ACC112 (cell line): Measurements from ENCODE around the gene ITGA3.
"Not testable (repeated sequence)": the region's sequence is repeated elsewhere in the genome, so short reads cannot be mapped to it uniquely, and the experiment has no call there.

Experiments
- H2AFZ ChIP-seq: fragments of 200-600 bp; sonication (generic); one replicate; pipeline ENCODE4 v1.6.0; 2017; ENCODE audit warnings: antibody characterized with exemption, low read length; ENCODE audit not compliant: unreplicated experiment
- H3K27ac ChIP-seq: fragments of 200-600 bp; sonication (generic); 2 replicates; pipeline ENCODE4 v1.5.1; 2014; ENCODE audit warnings: low read depth, mild to moderate bottlenecking, antibody characterized with exemption, low read length, moderate library complexity
- H3K27me3 ChIP-seq: fragments of 200-600 bp; sonication (generic); 2 replicates; pipeline ENCODE4 v1.6.1; 2014; ENCODE audit warnings: mild to moderate bottlenecking, antibody characterized with exemption, low read length, moderate library complexity, mixed read lengths; ENCODE audit not compliant: insufficient read depth
- H3K36me3 ChIP-seq: fragments of 200-600 bp; sonication (generic); 2 replicates; pipeline ENCODE4 v1.6.1; 2016; ENCODE audit warnings: mild to moderate bottlenecking, antibody characterized with exemption, low read length, moderate library complexity, mixed read lengths; ENCODE audit not compliant: insufficient read depth
- H3K4me1 ChIP-seq: fragments of 200-600 bp; sonication (generic); one replicate; pipeline ENCODE4 v1.6.1; 2016; ENCODE audit warnings: low read length, mixed read lengths; ENCODE audit not compliant: insufficient read depth, unreplicated experiment, control insufficient read depth
- H3K4me3 ChIP-seq: fragments of 200-600 bp; sonication (generic); 2 replicates; pipeline ENCODE4 v1.5.1; 2014; ENCODE audit warnings: mild to moderate bottlenecking, low read depth, low read length
- H3K79me2 ChIP-seq: fragments of 200-600 bp; sonication (generic); one replicate; pipeline ENCODE4 v1.6.0; 2016; ENCODE audit warnings: low read length; ENCODE audit not compliant: control insufficient read depth, unreplicated experiment, insufficient read depth

Gene ITGA3

GRCh38 chr17:50060951-50061712, 5.2 kb downstream of the ITGA3 start:
- H3K27me3 ChIP-seq: no peaks in the 10 kb centered on the region
- no peak overlapping the region for H2AFZ ChIP-seq
- H3K79me2 ChIP-seq: peaks cover 79% of the 10 kb centered on the region
- peaks cover 16% of the 10 kb centered on the region for H3K36me3 ChIP-seq
- H3K4me1 ChIP-seq: peaks cover 87% of the 10 kb centered on the region
- peak overlapping the region; percentile 82 for H3K4me3 ChIP-seq
- H3K27ac ChIP-seq: peak overlapping the region; percentile 98

GRCh38 chr17:50061713-50062045, 5.8 kb downstream of the ITGA3 start:
- peaks cover 20% of the 10 kb centered on the region for H3K36me3 ChIP-seq
- peak overlapping the region; percentile 98 for H3K27ac ChIP-seq
- peak overlapping the region; percentile 82; the same call in 1 of the 2 replicates for H3K4me3 ChIP-seq
- not testable (repeated sequence) for H3K27me3 ChIP-seq, H2AFZ ChIP-seq
- peaks cover 79% of the 10 kb centered on the region for H3K79me2 ChIP-seq
- peaks cover 92% of the 10 kb centered on the region for H3K4me1 ChIP-seq

- H3K79me2 ChIP-seq: peaks cover 79% of the 10 kb centered on the region
- peaks cover 22% of the 10 kb centered on the region for H3K36me3 ChIP-seq
- H3K4me3 ChIP-seq: peak overlapping the region; percentile 32; the same call in 1 of the 2 replicates
- H3K27me3 ChIP-seq: no peaks in the 10 kb centered on the region
- peaks cover 95% of the 10 kb centered on the region for H3K4me1 ChIP-seq
- H2AFZ ChIP-seq: no peak overlapping the region
- peak overlapping the region; percentile 98 for H3K27ac ChIP-seq
These were observed 6.7 kb downstream of the ITGA3 start for GRCh38 chr17:50062293-50063243.

- H3K4me3 ChIP-seq: no peak overlapping the region
- no peak overlapping the region for H2AFZ ChIP-seq
- peaks cover 76% of the 10 kb centered on the region for H3K79me2 ChIP-seq
- peak overlapping the region; percentile 98 for H3K27ac ChIP-seq
- peaks cover 23% of the 10 kb centered on the region for H3K36me3 ChIP-seq
- H3K27me3 ChIP-seq: no peaks in the 10 kb centered on the region
- peaks cover 84% of the 10 kb centered on the region for H3K4me1 ChIP-seq
These were observed 7.8 kb downstream of the ITGA3 start for GRCh38 chr17:50063561-50064252.

- Histone ChIP-seq H3K4me3 (0 out of 2 replicates have a peak overlapping the region, but pooled peaks have one; percentile 6), H3K27me3 (no peaks in the 10 kb centered on the region), H3K79me2 (peaks cover 72% of the 10 kb centered on the region), H3K36me3 (peaks cover 23% of the 10 kb centered on the region), H3K27ac (peak overlapping the region; percentile 98), H2AFZ (no peak overlapping the region), H3K4me1 (peaks cover 77% of the 10 kb centered on the region)
These were observed 8.5 kb downstream of the ITGA3 start for GRCh38 chr17:50064253-50065001.

GRCh38 chr17:50065056-50065455, 9.1 kb downstream of the ITGA3 start:
- Histone ChIP-seq H2AFZ (no peak overlapping the region), H3K27ac (peak overlapping the region; percentile 98), H3K4me1 (peaks cover 73% of the 10 kb centered on the region), H3K4me3 (peak overlapping the region; percentile 34; the same call in 1 of the 2 replicates), H3K79me2 (peaks cover 71% of the 10 kb centered on the region), H3K36me3 (peaks cover 29% of the 10 kb centered on the region), H3K27me3 (no peaks in the 10 kb centered on the region)

GRCh38 chr17:50066995-50067394, 11.1 kb downstream of the ITGA3 start:
- H3K4me3 ChIP-seq: no peak overlapping the region
- peaks cover 55% of the 10 kb centered on the region for H3K4me1 ChIP-seq
- H2AFZ ChIP-seq: no peak overlapping the region
- H3K79me2 ChIP-seq: peaks cover 72% of the 10 kb centered on the region
- H3K36me3 ChIP-seq: peaks cover 43% of the 10 kb centered on the region
- no peaks in the 10 kb centered on the region for H3K27me3 ChIP-seq
- peak overlapping the region; percentile 98 for H3K27ac ChIP-seq

DNA sequence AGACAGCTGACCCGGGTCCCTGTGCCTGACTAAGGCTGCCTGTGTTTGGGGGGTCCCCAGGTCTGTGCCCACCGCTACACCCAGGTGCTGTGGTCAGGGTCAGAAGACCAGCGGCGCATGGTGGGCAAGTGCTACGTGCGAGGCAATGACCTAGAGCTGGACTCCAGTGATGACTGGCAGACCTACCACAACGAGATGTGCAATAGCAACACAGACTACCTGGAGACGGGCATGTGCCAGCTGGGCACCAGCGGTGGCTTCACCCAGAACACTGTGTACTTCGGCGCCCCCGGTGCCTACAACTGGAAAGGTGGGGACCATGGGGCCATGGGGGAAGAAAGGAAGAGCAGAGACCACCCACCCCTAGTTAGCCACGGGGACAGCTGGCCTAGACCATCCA, 12.1 kb downstream of the ITGA3 start:
- no peaks in the 10 kb centered on the region for H3K27me3 ChIP-seq
- peaks cover 45% of the 10 kb centered on the region for H3K4me1 ChIP-seq
- no peak overlapping the region for H3K4me3 ChIP-seq
- H2AFZ ChIP-seq: no peak overlapping the region
- H3K27ac ChIP-seq: peak overlapping the region; percentile 98; the same call in 1 of the 2 replicates
- peaks cover 51% of the 10 kb centered on the region for H3K36me3 ChIP-seq
- H3K79me2 ChIP-seq: peaks cover 70% of the 10 kb centered on the region

- H3K79me2 ChIP-seq: peaks cover 61% of the 10 kb centered on the region
- H3K27me3 ChIP-seq: no peaks in the 10 kb centered on the region
- peaks cover 16% of the 10 kb centered on the region for H3K4me1 ChIP-seq
- no peak overlapping the region for H2AFZ ChIP-seq
- peaks cover 55% of the 10 kb centered on the region; the same call in 1 of the 2 replicates for H3K36me3 ChIP-seq
- no peak overlapping the region for H3K4me3 ChIP-seq
- no peak overlapping the region for H3K27ac ChIP-seq
These were observed 15.2 kb downstream of the ITGA3 start for GRCh38 chr17:50070908-50071680.
